Panc1 (cell line): Measurements from ENCODE around the gene PCF11. TPM values are rescaled to one million over a fixed set of nuclear protein-coding genes. Genes with fewer than 3 reads are reported as not detected.

Experiments
- ATAC-seq: fragments of 200-7000 bp; cut with Tn5 transposase; 2 replicates; pipeline ENCODE4 v1.9.1; 2020; ENCODE audit warnings: mild to moderate bottlenecking, moderate library complexity
- BruUV-seq: library from RNA; stranded (reverse); fragments of 400-500 nt; replicated peaks from 2 replicates; lab custom pipeline; 2021; lab: Mats Ljungman, UMichigan
- CTCF ChIA-PET: fragments of 300-600 bp; sonication (Branson Sonifier 250); formaldehyde crosslinking; loops from one replicate; lab custom pipeline; 2022; ENCODE audit warnings: antibody characterized with exemption; lab: Charles Lee
- POLR2A ChIA-PET: fragments of 300-600 bp; sonication (Branson Sonifier 250); formaldehyde crosslinking; loops from one replicate; lab custom pipeline; 2022; ENCODE audit warnings: antibody characterized with exemption; lab: Charles Lee
- DNase-seq: peaks from one replicate; pipeline ENCODE4 v3.0.0-alpha.2; 2010; ENCODE audit warnings: low read depth, low spot score
- H3K27ac ChIP-seq: 2 replicates; pipeline ENCODE4 v1.5.1; 2011; ENCODE audit warnings: mild to moderate bottlenecking, low read length, inconsistent platforms
- H3K27me3 ChIP-seq: fragments of 200-500 bp; sonication (Bioruptor generic); 2 replicates; pipeline ENCODE4 v1.6.0; 2014; ENCODE audit warnings: low read length, inconsistent platforms; ENCODE audit not compliant: control insufficient read depth, insufficient read depth
- H3K36me3 ChIP-seq: fragments of 200-500 bp; sonication (Bioruptor generic); 2 replicates; pipeline ENCODE4 v1.5.1; 2014; ENCODE audit warnings: inconsistent platforms, mild to moderate bottlenecking, low read length, moderate library complexity; ENCODE audit not compliant: control insufficient read depth, insufficient read depth
- H3K4me1 ChIP-seq: 2 replicates; pipeline ENCODE4 v1.5.1; 2011; ENCODE audit warnings: inconsistent platforms, mild to moderate bottlenecking, low read length, moderate library complexity; ENCODE audit not compliant: control insufficient read depth, insufficient read depth
- H3K4me3 ChIP-seq, 2 experiments: 2 replicates each; pipeline ENCODE4 v1.5.1; 2011 to 2012; ENCODE audit warnings: low read depth in 2 of 2, low read length in 2 of 2, mild to moderate bottlenecking in 2 of 2, inconsistent platforms in 1 of 2, moderate library complexity in 1 of 2
- H3K9me3 ChIP-seq: fragments of 200-500 bp; sonication (Bioruptor generic); 2 replicates; pipeline ENCODE4 v1.5.1; 2014; ENCODE audit warnings: low read depth, mild to moderate bottlenecking, inconsistent platforms, low read length, moderate library complexity; ENCODE audit not compliant: control insufficient read depth, insufficient read depth
- CTCF ChIP-seq: fragments of 450-650 bp; IDR thresholded peaks from 2 replicates; pipeline ENCODE4 v1.5.1; 2017; ENCODE audit warnings: mild to moderate bottlenecking
- POLR2AphosphoS5 ChIP-seq: IDR thresholded peaks from 2 replicates; pipeline ENCODE4 v1.6.1; 2012; ENCODE audit warnings: mild to moderate bottlenecking, low read depth, low read length, moderate library complexity
- REST ChIP-seq, 2 experiments: IDR thresholded peaks; 2 replicates each; pipeline ENCODE4 v1.6.1; 2011 to 2012; ENCODE audit warnings: low read depth in 2 of 2, control low read depth in 1 of 2, low read length in 1 of 2, mild to moderate bottlenecking in 1 of 2, moderate library complexity in 1 of 2; ENCODE audit not compliant: insufficient read depth in 1 of 2
- SIN3A ChIP-seq: IDR thresholded peaks from 2 replicates; pipeline ENCODE4 v1.6.1; 2012; ENCODE audit warnings: low read depth, mild to moderate bottlenecking, low read length, moderate library complexity, borderline replicate concordance; ENCODE audit not compliant: insufficient read depth
- TCF7L2 ChIP-seq: IDR thresholded peaks from 2 replicates; pipeline ENCODE4 v1.6.1; 2011; ENCODE audit warnings: mild to moderate bottlenecking, low read depth, low read length, inconsistent platforms
- in situ Hi-C: cut with HindIII; loops from 2 replicates; pipeline ENCODE4 v1.10.0; 2016; ENCODE audit warnings: low sequenced_read_pairs, low pct_unique_long_range_greater_than_20kb
- intact Hi-C: fragments of 100-400 bp; cut with micrococcal nuclease; formaldehyde crosslinking; loops from one replicate; pipeline ENCODE4 v1.10.0; 2022; ENCODE audit not compliant: unreplicated experiment
- total RNA-seq: library from RNA; stranded (reverse); gene quantifications from one replicate; pipeline ENCODE4 v1.2.1, GENCODE V29; 2021; ENCODE audit not compliant: unreplicated experiment

Gene PCF11
- total RNA-seq, 1 experiment from 2014 or later = 56.6 TPM

- DNase-seq = no peak
- intact Hi-C loops = no loop called here
- no peak overlapping the region for H3K4me3 ChIP-seq
- no TSS peak for BruUV-seq
- ATAC-seq = no peak
- no peaks in the 10 kb centered on the region for H3K4me1 ChIP-seq
- no peak overlapping the region for H3K27ac ChIP-seq
- POLR2A ChIA-PET = interaction anchor here (0.6 kb wide), 1 partner anchor 35 kb away, joined by 5 read pairs; no protein-coding TSS in a partner anchor
- no peaks in the 10 kb centered on the region for H3K9me3 ChIP-seq
- CTCF ChIA-PET = no interaction called here
- H3K36me3 ChIP-seq = no peaks in the 10 kb centered on the region
- in situ Hi-C loops = no loop called here
- no peaks in the 10 kb centered on the region for H3K27me3 ChIP-seq
- TF ChIP-seq POLR2AphosphoS5 (no peak), TCF7L2 (no peak), SIN3A (no peak), REST (IDR thresholded peaks at IDR 0.05; ENCODE audit: insufficient read depth in 1 of 2, low read depth in 2 of 2, low read length in 1 of 2) (no peak), CTCF (no peak)
These were observed 41.9 kb upstream of the PCF11 start for GRCh38 chr11:83115026-83115425.

- no TSS peak for BruUV-seq
- DNase-seq (no peak), ATAC-seq (peak; percentile 33)
- Histone ChIP-seq H3K36me3 (no peaks in the 10 kb centered on the region), H3K27me3 (no peaks in the 10 kb centered on the region), H3K4me1 (no peaks in the 10 kb centered on the region), H3K4me3 (no peak overlapping the region), H3K9me3 (no peaks in the 10 kb centered on the region), H3K27ac (no peak overlapping the region)
- POLR2A ChIA-PET = interaction anchor here (0.6 kb wide), 1 partner anchor 35 kb away, joined by 5 read pairs; no protein-coding TSS in a partner anchor
- CTCF ChIA-PET = no interaction called here
- intact Hi-C loops = no loop called here
- no peak for TF ChIP-seq CTCF
- no peak for TF ChIP-seq REST (IDR thresholded peaks at IDR 0.05; ENCODE audit: insufficient read depth in 1 of 2, low read depth in 2 of 2, low read length in 1 of 2)
- no peak for TF ChIP-seq SIN3A
- TF ChIP-seq POLR2AphosphoS5 = no peak
- no peak for TF ChIP-seq TCF7L2
- in situ Hi-C loops = no loop called here
These were observed 41.4 kb upstream of the PCF11 start for GRCh38 chr11:83115551-83115950.
